22Rv1 (cell line): Measurements from ENCODE around the gene CD37.

Experiments
- ZFX ChIP-seq: fragments of 450-650 bp; IDR thresholded peaks from 2 replicates; pipeline ENCODE4 v1.6.1; 2017; ENCODE audit warnings: antibody characterized with exemption, borderline replicate concordance
- TF ChIP-seq, protein P1 (sequence below): fragments of 450-650 bp; IDR thresholded peaks from 2 replicates; pipeline ENCODE4 v1.5.1; 2017; ENCODE audit warnings: mild to moderate bottlenecking

DNA sequence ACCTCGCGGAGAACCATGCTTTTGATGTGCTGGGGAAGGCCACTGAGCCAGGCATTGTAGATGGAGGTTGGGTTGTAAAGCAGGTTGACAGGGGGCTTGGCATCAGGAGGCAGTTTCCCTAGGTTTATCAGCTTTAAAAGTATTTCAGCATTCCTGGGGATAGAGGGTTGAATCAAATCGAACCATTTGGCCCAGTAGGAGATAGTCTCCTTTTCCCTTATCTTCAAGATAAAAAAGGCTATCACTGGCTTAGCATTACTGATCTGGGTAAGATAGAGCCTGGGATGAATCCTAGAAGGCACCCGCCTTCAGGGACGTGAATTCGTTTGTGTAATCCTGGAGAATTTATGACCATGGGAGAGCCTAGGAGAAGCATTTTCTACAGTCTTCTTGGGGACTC, 40.8 kb upstream of the CD37 start:
- TF ChIP-seq, protein P1, sequence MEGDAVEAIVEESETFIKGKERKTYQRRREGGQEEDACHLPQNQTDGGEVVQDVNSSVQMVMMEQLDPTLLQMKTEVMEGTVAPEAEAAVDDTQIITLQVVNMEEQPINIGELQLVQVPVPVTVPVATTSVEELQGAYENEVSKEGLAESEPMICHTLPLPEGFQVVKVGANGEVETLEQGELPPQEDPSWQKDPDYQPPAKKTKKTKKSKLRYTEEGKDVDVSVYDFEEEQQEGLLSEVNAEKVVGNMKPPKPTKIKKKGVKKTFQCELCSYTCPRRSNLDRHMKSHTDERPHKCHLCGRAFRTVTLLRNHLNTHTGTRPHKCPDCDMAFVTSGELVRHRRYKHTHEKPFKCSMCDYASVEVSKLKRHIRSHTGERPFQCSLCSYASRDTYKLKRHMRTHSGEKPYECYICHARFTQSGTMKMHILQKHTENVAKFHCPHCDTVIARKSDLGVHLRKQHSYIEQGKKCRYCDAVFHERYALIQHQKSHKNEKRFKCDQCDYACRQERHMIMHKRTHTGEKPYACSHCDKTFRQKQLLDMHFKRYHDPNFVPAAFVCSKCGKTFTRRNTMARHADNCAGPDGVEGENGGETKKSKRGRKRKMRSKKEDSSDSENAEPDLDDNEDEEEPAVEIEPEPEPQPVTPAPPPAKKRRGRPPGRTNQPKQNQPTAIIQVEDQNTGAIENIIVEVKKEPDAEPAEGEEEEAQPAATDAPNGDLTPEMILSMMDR: no peak
- TF ChIP-seq ZFX: no peak
